ENCODE results near the gene NUB1.

- TF ChIP-seq POLR2A (IDR thresholded peaks at IDR 0.05), result no peak
- TF ChIP-seq CTCF (IDR thresholded peaks at IDR 0.05), result no peak
These were observed 42.1 kb upstream of the NUB1 start for GRCh38 chr7:151299530-151299929.
